ENCODE measurements around the gene SFMBT1. TPM values are rescaled to one million over a fixed set of nuclear protein-coding genes. Genes with fewer than 3 reads are reported as not detected.

The SFMBT1 gene
- total and polyA plus RNA-seq, 2 experiments from 2014 or later = 3.4 to 6.1 TPM

GRCh38 chr3:52881871-52882270 is 164.0 kb downstream of the SFMBT1 start:
- H3K9me3 ChIP-seq (ENCODE audit: low read depth) = no peaks in the 10 kb centered on the region
- no peak overlapping the region for H3K4me3 ChIP-seq
- H3K4me1 ChIP-seq (ENCODE audit: low read depth) = no peaks in the 10 kb centered on the region
- TF ChIP-seq CTCF (IDR thresholded peaks at IDR 0.05; ENCODE audit: low read depth, low read length) = no peak
- H3K36me3 ChIP-seq = no peaks in the 10 kb centered on the region
- no peaks in the 10 kb centered on the region for H3K27me3 ChIP-seq
- no peak overlapping the region for H3K27ac ChIP-seq
- no peak for DNase-seq (ENCODE audit: low read depth in 1 of 2, low spot score in 1 of 2)

GRCh38 chr3:52880474-52880873 is 165.4 kb downstream of the SFMBT1 start:
- H3K27ac ChIP-seq = no peak overlapping the region
- no peaks in the 10 kb centered on the region for H3K27me3 ChIP-seq
- no peaks in the 10 kb centered on the region for H3K4me1 ChIP-seq (ENCODE audit: low read depth)
- TF ChIP-seq CTCF (IDR thresholded peaks at IDR 0.05; ENCODE audit: low read depth, low read length) = no peak
- no peak for DNase-seq (ENCODE audit: low read depth in 1 of 2, low spot score in 1 of 2)
- no peaks in the 10 kb centered on the region for H3K36me3 ChIP-seq
- no peaks in the 10 kb centered on the region for H3K9me3 ChIP-seq (ENCODE audit: low read depth)
- no peak overlapping the region for H3K4me3 ChIP-seq

- Histone ChIP-seq H3K4me1 (ENCODE audit: low read depth) (no peaks in the 10 kb centered on the region), H3K27me3 (no peaks in the 10 kb centered on the region), H3K4me3 (no peak overlapping the region), H3K36me3 (no peaks in the 10 kb centered on the region), H3K9me3 (ENCODE audit: low read depth) (no peaks in the 10 kb centered on the region), H3K27ac (no peak overlapping the region)
- no peak for DNase-seq (ENCODE audit: low read depth in 1 of 2, low spot score in 1 of 2)
- TF ChIP-seq CTCF (IDR thresholded peaks at IDR 0.05; ENCODE audit: low read depth, low read length) = no peak
Measured at GRCh38 chr3:52880047-52880446, 165.8 kb downstream of the SFMBT1 start.

- no peaks in the 10 kb centered on the region for H3K36me3 ChIP-seq
- no peaks in the 10 kb centered on the region for H3K9me3 ChIP-seq (ENCODE audit: low read depth)
- no peak for DNase-seq (ENCODE audit: low read depth in 1 of 2, low spot score in 1 of 2)
- no peaks in the 10 kb centered on the region for H3K27me3 ChIP-seq
- no peak for TF ChIP-seq CTCF (IDR thresholded peaks at IDR 0.05; ENCODE audit: low read depth, low read length)
- H3K4me1 ChIP-seq (ENCODE audit: low read depth) = no peaks in the 10 kb centered on the region
- no peak overlapping the region for H3K27ac ChIP-seq
- H3K4me3 ChIP-seq = no peak overlapping the region
Measured at GRCh38 chr3:52879581-52879980, 166.3 kb downstream of the SFMBT1 start.

- Histone ChIP-seq H3K27me3 (no peaks in the 10 kb centered on the region), H3K4me3 (no peak overlapping the region), H3K9me3 (ENCODE audit: low read depth) (no peaks in the 10 kb centered on the region), H3K36me3 (no peaks in the 10 kb centered on the region), H3K4me1 (ENCODE audit: low read depth) (no peaks in the 10 kb centered on the region), H3K27ac (no peak overlapping the region)
- no peak for TF ChIP-seq CTCF (IDR thresholded peaks at IDR 0.05; ENCODE audit: low read depth, low read length)
- no peak for DNase-seq (ENCODE audit: low read depth in 1 of 2, low spot score in 1 of 2)
Measured at GRCh38 chr3:52879090-52879489, 166.8 kb downstream of the SFMBT1 start.

- H3K4me3 ChIP-seq = no peak overlapping the region
- H3K27ac ChIP-seq = no peak overlapping the region
- H3K27me3 ChIP-seq = no peaks in the 10 kb centered on the region
- no peaks in the 10 kb centered on the region for H3K9me3 ChIP-seq (ENCODE audit: low read depth)
- DNase-seq (ENCODE audit: low read depth in 1 of 2, low spot score in 1 of 2) = no peak
- no peak for TF ChIP-seq CTCF (IDR thresholded peaks at IDR 0.05; ENCODE audit: low read depth, low read length)
- H3K4me1 ChIP-seq (ENCODE audit: low read depth) = no peaks in the 10 kb centered on the region
- H3K36me3 ChIP-seq = no peaks in the 10 kb centered on the region
Measured at GRCh38 chr3:52877085-52877484, 168.8 kb downstream of the SFMBT1 start.

All from cardiac muscle cell (in vitro differentiated cells and primary cell).